Cardiac muscle cell (in vitro differentiated cells and primary cell): Measurements from ENCODE around the gene TMX2. TPM values are rescaled to one million over a fixed set of nuclear protein-coding genes. Genes with fewer than 3 reads are reported as not detected.
A peak's percentile ranks its signal among the peaks of the same experiment; 100 is the strongest.

Experiments used
- DNase-seq, 2 donors: peaks; one replicate each; pipeline versions ENCODE4 v3.0.0 to v3.0.0-alpha.2; 2010 to 2017; ENCODE audit warnings: low read depth in 1 of 2, low spot score in 1 of 2
- H3K27ac ChIP-seq: fragments of 200-600 bp; sonication (generic); 2 replicates; pipeline ENCODE4 v1.5.1; 2016
- H3K27me3 ChIP-seq: fragments of 200-600 bp; sonication (generic); 2 replicates; pipeline ENCODE4 v1.6.0; 2016; ENCODE audit warnings: control low read depth
- H3K36me3 ChIP-seq: fragments of 200-600 bp; sonication (generic); 2 replicates; pipeline ENCODE4 v1.5.1; 2016; ENCODE audit warnings: control low read depth
- H3K4me1 ChIP-seq: fragments of 200-600 bp; sonication (generic); 2 replicates; pipeline ENCODE4 v1.8.1; 2017; ENCODE audit warnings: low read depth, mild to moderate bottlenecking, mixed run types
- H3K4me3 ChIP-seq: fragments of 200-600 bp; sonication (generic); 2 replicates; pipeline ENCODE4 v1.5.1; 2016; ENCODE audit warnings: mild to moderate bottlenecking
- H3K9me3 ChIP-seq: fragments of 200-600 bp; sonication (generic); 2 replicates; pipeline ENCODE4 v1.5.1; 2017; ENCODE audit warnings: low read depth, mild to moderate bottlenecking, control low read depth
- polyA plus RNA-seq: library from polyadenylated mRNA; unstranded; fragments of >200 nt; fragmentation: Nextera tagmentation; extraction: Ambion mirVana; gene quantifications from 2 replicates; pipeline ENCODE4 v1.2.1, GENCODE V29; 2016
- total RNA-seq: library from RNA; depleted of rRNA; stranded (reverse); fragments of >200 nt; gene quantifications from 2 replicates; pipeline ENCODE4 v1.2.3, GENCODE V29; 2016
- TF ChIP-seq, protein P1 (sequence below): IDR thresholded peaks from 2 replicates; pipeline ENCODE4 v1.5.1; 2012; ENCODE audit warnings: low read depth, mild to moderate bottlenecking, low read length

Gene TMX2
- total and polyA plus RNA-seq, 2 experiments from 2014 or later = 49.6 to 140 TPM

DNA sequence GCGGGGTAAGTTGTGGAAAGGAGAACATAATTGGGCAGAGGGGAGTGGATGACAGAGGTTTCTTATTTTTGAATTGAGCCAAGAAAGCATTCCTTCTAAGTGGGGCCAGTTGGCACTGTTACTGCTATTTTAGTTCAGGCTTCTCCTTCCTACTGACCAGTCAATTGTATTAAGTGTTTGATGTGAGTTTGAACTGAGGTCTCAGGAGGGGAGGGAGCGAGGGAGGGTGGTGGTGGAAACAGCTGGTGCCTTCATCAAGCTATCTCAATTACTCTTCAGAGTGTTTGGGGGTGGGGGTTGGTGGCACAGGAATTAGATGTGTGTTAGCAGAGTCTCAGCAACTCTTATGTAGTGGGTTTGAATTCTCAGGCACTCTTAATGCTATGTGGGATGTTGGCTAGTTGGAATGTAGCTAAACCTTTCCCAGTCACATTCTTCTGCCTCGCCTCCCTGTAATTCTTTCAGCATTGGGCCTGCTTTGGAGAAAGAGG lies 63.7 kb downstream of the TMX2 start:
- H3K36me3 ChIP-seq = no peaks in the 10 kb centered on the region
- peak overlapping the region; percentile 16 for H3K4me3 ChIP-seq
- no peaks in the 10 kb centered on the region for H3K9me3 ChIP-seq
- H3K27me3 ChIP-seq = no peaks in the 10 kb centered on the region
- TF ChIP-seq, protein P1, sequence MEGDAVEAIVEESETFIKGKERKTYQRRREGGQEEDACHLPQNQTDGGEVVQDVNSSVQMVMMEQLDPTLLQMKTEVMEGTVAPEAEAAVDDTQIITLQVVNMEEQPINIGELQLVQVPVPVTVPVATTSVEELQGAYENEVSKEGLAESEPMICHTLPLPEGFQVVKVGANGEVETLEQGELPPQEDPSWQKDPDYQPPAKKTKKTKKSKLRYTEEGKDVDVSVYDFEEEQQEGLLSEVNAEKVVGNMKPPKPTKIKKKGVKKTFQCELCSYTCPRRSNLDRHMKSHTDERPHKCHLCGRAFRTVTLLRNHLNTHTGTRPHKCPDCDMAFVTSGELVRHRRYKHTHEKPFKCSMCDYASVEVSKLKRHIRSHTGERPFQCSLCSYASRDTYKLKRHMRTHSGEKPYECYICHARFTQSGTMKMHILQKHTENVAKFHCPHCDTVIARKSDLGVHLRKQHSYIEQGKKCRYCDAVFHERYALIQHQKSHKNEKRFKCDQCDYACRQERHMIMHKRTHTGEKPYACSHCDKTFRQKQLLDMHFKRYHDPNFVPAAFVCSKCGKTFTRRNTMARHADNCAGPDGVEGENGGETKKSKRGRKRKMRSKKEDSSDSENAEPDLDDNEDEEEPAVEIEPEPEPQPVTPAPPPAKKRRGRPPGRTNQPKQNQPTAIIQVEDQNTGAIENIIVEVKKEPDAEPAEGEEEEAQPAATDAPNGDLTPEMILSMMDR = no peak
- peak overlapping the region; percentile 100 for H3K27ac ChIP-seq
- peaks cover 73% of the 10 kb centered on the region for H3K4me1 ChIP-seq
- DNase-seq = peak; percentile 72 to 80

DNA sequence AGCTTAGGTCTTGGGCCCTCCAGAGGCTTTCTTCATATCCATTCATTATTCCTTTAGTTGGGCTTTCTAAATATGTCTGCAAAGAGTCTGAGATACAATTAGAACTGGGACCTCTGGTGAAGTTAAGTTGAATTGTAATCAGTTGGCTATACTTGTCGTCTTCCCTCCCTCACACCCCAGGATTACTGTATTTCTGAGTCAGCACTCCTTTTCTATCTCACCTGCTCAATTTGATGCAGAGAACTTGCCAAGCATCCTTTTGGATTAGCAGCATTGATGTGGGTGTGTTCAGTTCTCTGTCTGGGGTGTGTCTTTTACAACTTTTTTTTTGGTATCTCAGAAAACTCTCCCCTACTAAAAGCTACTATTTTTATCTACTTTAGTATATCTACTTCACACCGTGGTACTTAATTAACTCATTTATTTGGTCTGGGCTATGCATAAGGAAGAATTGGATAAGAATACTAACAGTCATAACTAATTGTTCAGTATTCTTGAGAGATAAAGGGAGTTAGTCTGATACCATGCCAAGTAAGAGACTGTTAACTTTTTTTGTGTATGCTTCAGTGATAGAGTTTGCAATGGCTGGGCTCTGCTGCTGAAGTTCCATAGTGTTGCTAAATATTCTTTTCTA lies 64.3 kb downstream of the TMX2 start:
- H3K27ac ChIP-seq = peak overlapping the region; percentile 100
- no peak overlapping the region for H3K4me3 ChIP-seq
- H3K9me3 ChIP-seq = no peaks in the 10 kb centered on the region
- peak in 1 of 2 donors; percentile 35 for DNase-seq
- H3K4me1 ChIP-seq = peaks cover 79% of the 10 kb centered on the region
- TF ChIP-seq, protein P1 = no peak
- H3K27me3 ChIP-seq = no peaks in the 10 kb centered on the region
- no peaks in the 10 kb centered on the region for H3K36me3 ChIP-seq

DNA sequence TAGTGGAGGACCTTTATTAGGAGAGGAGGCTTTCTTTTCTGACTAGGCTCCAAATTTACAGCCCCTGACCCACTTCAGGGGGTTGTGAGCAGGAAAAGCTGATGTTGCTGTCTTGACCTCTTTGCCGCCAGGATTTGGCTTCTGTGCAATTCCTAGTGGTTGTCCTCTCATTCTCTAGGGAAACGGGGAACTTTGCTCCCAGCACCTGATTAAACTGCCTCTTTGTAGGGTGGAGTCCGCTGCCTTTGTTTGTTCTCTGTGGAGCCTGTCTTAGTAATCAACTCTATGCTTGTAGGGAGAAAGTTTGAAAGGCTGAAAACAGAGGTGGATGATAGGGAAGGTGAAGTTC lies 65.5 kb downstream of the TMX2 start:
- H3K4me3 ChIP-seq = peak overlapping the region; percentile 12
- peak overlapping the region; percentile 100 for H3K27ac ChIP-seq
- no peaks in the 10 kb centered on the region for H3K9me3 ChIP-seq
- peaks cover 85% of the 10 kb centered on the region for H3K4me1 ChIP-seq
- peak in 1 of 2 donors; percentile 46 for DNase-seq
- no peaks in the 10 kb centered on the region for H3K27me3 ChIP-seq
- no peaks in the 10 kb centered on the region for H3K36me3 ChIP-seq
- TF ChIP-seq, protein P1 = no peak

DNA sequence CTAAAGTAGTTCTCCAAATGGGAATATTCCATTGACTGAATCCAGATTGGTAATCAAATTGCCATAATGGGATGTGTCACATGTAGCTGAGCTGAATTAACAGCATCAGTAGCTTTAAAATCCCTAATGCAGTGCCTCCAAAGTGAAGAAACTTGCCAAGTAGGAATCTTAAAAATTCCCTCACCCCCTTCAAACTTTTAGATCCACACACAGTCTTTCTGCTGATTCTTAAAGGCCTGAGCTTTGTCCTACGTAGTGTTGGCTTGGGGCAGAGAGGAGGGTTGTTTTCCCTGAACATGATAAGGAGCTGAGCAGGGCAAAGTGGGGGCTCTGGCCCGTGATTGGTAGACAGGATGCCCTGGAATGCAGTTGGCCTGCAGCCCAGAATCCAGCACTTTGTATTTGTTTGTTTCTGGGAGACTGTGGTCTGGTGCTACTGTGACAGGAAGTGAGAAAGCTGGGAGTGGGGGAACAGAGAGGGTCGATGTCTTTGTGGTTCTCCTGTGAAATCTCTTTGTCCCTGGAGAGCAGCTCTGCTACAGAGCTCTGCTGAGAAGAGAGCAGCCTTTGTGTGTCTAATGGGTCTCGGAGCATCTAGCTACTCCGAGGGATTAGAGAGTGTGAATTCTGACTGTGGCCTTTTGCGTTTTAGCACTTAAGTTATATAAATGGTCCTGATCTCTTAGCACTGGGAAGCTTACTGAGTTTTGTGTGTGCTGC lies 66.1 kb downstream of the TMX2 start:
- Histone ChIP-seq H3K27me3 (no peaks in the 10 kb centered on the region), H3K36me3 (no peaks in the 10 kb centered on the region), H3K27ac (peak overlapping the region; percentile 100), H3K9me3 (no peaks in the 10 kb centered on the region), H3K4me3 (peak overlapping the region; percentile 21), H3K4me1 (peaks cover 85% of the 10 kb centered on the region)
- DNase-seq = peak; percentile 97 to 100
- TF ChIP-seq, protein P1 = no peak

DNA sequence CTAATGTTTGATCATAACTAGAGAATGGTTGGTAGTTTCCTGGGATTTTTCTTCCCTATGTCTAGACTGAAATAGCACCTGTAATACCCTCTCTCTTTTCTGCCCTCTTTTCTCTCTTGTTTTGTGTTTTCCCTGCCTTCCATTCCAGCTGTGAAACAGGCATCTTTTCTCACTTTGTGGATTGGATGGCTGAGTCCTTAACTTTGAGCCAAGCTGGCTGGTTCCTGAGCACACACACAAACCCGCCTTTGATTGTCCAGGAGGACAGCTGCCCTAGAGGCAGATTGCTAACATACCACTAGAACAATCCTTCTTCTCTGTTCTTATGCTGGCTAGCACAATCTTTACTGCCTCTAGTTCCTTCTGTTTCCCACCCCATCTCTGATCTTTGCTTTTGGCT lies 66.9 kb downstream of the TMX2 start:
- Histone ChIP-seq H3K4me3 (peak overlapping the region; percentile 21), H3K9me3 (no peaks in the 10 kb centered on the region)

More for the DNA sequence above, 66.9 kb downstream of the TMX2 start:
- peak; percentile 56 to 79 for DNase-seq
- H3K27ac ChIP-seq = peak overlapping the region; percentile 100
- TF ChIP-seq, protein P1 = no peak
- H3K4me1 ChIP-seq = peaks cover 78% of the 10 kb centered on the region
- H3K27me3 ChIP-seq = no peaks in the 10 kb centered on the region
- H3K36me3 ChIP-seq = no peaks in the 10 kb centered on the region
